H9 (cell line): ENCODE results near the gene TRIO. TPM values are rescaled to one million over a fixed set of nuclear protein-coding genes. Genes with fewer than 3 reads are reported as not detected.

Experiments
- DNase-seq: peaks from one replicate; pipeline ENCODE4 v3.0.0-alpha.2; 2017
- H2AFZ ChIP-seq: one replicate; pipeline ENCODE4 v1.6.1; 2013; ENCODE audit warnings: mild to moderate bottlenecking, low read length, control low read depth, moderate library complexity
- H2AK5ac ChIP-seq: 2 replicates; pipeline ENCODE4 v1.6.1; 2013; ENCODE audit warnings: low read length, control low read depth, mixed read lengths; ENCODE audit not compliant: insufficient read length
- H2BK120ac ChIP-seq: one replicate; pipeline ENCODE4 v1.6.1; 2013; ENCODE audit warnings: low read depth, mild to moderate bottlenecking, low read length, control low read depth, inconsistent platforms; ENCODE audit not compliant: poor library complexity, severe bottlenecking
- H2BK12ac ChIP-seq: 2 replicates; pipeline ENCODE4 v1.6.1; 2013; ENCODE audit warnings: low read length, control low read depth, mixed read lengths, low read depth; ENCODE audit not compliant: insufficient read length
- H2BK15ac ChIP-seq: 2 replicates; pipeline ENCODE4 v1.6.1; 2013; ENCODE audit warnings: low read depth, low read length, control low read depth
- H2BK20ac ChIP-seq: one replicate; pipeline ENCODE4 v1.6.1; 2013; ENCODE audit warnings: low read depth, mild to moderate bottlenecking, low read length, control low read depth, inconsistent platforms; ENCODE audit not compliant: poor library complexity, severe bottlenecking
- H2BK5ac ChIP-seq: 2 replicates; pipeline ENCODE4 v1.6.1; 2013; ENCODE audit warnings: low read length, control low read depth, mixed read lengths; ENCODE audit not compliant: insufficient read length
- H3K14ac ChIP-seq: 2 replicates; pipeline ENCODE4 v1.6.1; 2013; ENCODE audit warnings: low read length, control low read depth; ENCODE audit not compliant: insufficient read depth
- H3K18ac ChIP-seq: 2 replicates; pipeline ENCODE4 v1.6.1; 2013; ENCODE audit warnings: low read depth, mild to moderate bottlenecking, mixed read lengths, low read length, control low read depth; ENCODE audit not compliant: insufficient read length
- H3K23ac ChIP-seq: 2 replicates; pipeline ENCODE4 v1.6.1; 2013; ENCODE audit warnings: low read length, control low read depth, mixed read lengths, low read depth; ENCODE audit not compliant: insufficient read length
- H3K23me2 ChIP-seq: 2 replicates; pipeline ENCODE4 v1.6.1; 2013; ENCODE audit warnings: low read depth, mild to moderate bottlenecking, mixed read lengths, low read length, control low read depth; ENCODE audit not compliant: insufficient read length, poor library complexity, severe bottlenecking
- H3K27ac ChIP-seq: 2 replicates; pipeline ENCODE4 v1.5.1; 2013; ENCODE audit warnings: low read length, control low read depth, mixed read lengths, low read depth; ENCODE audit not compliant: insufficient read length
- H3K27me3 ChIP-seq: 2 replicates; pipeline ENCODE4 v1.6.1; 2013; ENCODE audit warnings: low read length, control low read depth, inconsistent platforms; ENCODE audit not compliant: insufficient read depth
- H3K4ac ChIP-seq: 2 replicates; pipeline ENCODE4 v1.6.1; 2013; ENCODE audit warnings: low read depth, mild to moderate bottlenecking, control low read depth, inconsistent platforms, low read length, moderate library complexity
- H3K4me1 ChIP-seq: 2 replicates; pipeline ENCODE4 v1.6.1; 2013; ENCODE audit warnings: low read length, control low read depth, inconsistent platforms; ENCODE audit not compliant: insufficient read depth
- H3K4me2 ChIP-seq: 2 replicates; pipeline ENCODE4 v1.6.1; 2013; ENCODE audit warnings: low read length, control low read depth, mixed read lengths; ENCODE audit not compliant: insufficient read length, insufficient read depth
- H3K56ac ChIP-seq: 2 replicates; pipeline ENCODE4 v1.6.1; 2013; ENCODE audit warnings: low read depth, mild to moderate bottlenecking, mixed read lengths, low read length, control low read depth; ENCODE audit not compliant: insufficient read length
- H3K79me1 ChIP-seq: 2 replicates; pipeline ENCODE4 v1.6.1; 2013; ENCODE audit warnings: low read depth, mild to moderate bottlenecking, moderate library complexity, low read length, control low read depth, inconsistent platforms; ENCODE audit not compliant: insufficient read depth, poor library complexity, severe bottlenecking
- H3K79me2 ChIP-seq: 2 replicates; pipeline ENCODE4 v1.6.1; 2013; ENCODE audit warnings: low read length, control low read depth, inconsistent platforms; ENCODE audit not compliant: insufficient read depth
- H3K9ac ChIP-seq: 2 replicates; pipeline ENCODE4 v1.6.1; 2013; ENCODE audit warnings: low read length, control low read depth, mixed read lengths; ENCODE audit not compliant: insufficient read length; ENCODE audit errors: extremely low read depth
- H3K9me3 ChIP-seq: one replicate; pipeline ENCODE4 v1.6.1; 2013; ENCODE audit warnings: low read depth, low read length, inconsistent platforms; ENCODE audit not compliant: control insufficient read depth
- H3T11ph ChIP-seq: one replicate; pipeline ENCODE4 v1.6.1; 2013; ENCODE audit warnings: mild to moderate bottlenecking, low read length, control low read depth, inconsistent platforms
- H4K20me1 ChIP-seq: one replicate; pipeline ENCODE4 v1.6.1; 2013; ENCODE audit not compliant: control insufficient read depth, insufficient read length, insufficient read depth
- H4K5ac ChIP-seq: 2 replicates; pipeline ENCODE4 v1.6.1; 2013; ENCODE audit warnings: low read depth, mild to moderate bottlenecking, mixed read lengths, low read length, control low read depth; ENCODE audit not compliant: insufficient read length
- H4K8ac ChIP-seq: replicated peaks from 2 replicates; pipeline ENCODE4 v1.6.1; 2013; ENCODE audit warnings: low read length, control low read depth, mixed read lengths, low read depth; ENCODE audit not compliant: insufficient read length
- H4K91ac ChIP-seq: 2 replicates; pipeline ENCODE4 v1.6.1; 2013; ENCODE audit warnings: low read depth, mild to moderate bottlenecking, moderate library complexity, mixed read lengths, low read length, control low read depth; ENCODE audit not compliant: insufficient read length
- H3K27ac Mint-ChIP-seq, 3 experiments: 2 replicates in 2 of 3; 3 replicates in 1 of 3; pipeline ENCODE4 v1.8.0; 2020 to 2021; ENCODE audit warnings: mixed read lengths in 3 of 3, mild to moderate bottlenecking in 1 of 3, moderate library complexity in 1 of 3
- H3K27me3 Mint-ChIP-seq: 2 replicates; pipeline ENCODE4 v1.8.0; 2021; ENCODE audit warnings: low read depth, mild to moderate bottlenecking, moderate library complexity, mixed read lengths
- H3K36me3 Mint-ChIP-seq, 3 experiments: 2 replicates in 2 of 3; 3 replicates in 1 of 3; pipeline ENCODE4 v1.8.0; 2020 to 2021; ENCODE audit warnings: low read depth in 3 of 3, mixed read lengths in 3 of 3; ENCODE audit not compliant: insufficient read depth in 1 of 3
- H3K4me1 Mint-ChIP-seq, 2 experiments: 2 replicates each; pipeline ENCODE4 v1.8.0; 2020; ENCODE audit warnings: mixed read lengths in 2 of 2
- H3K4me3 Mint-ChIP-seq, 2 experiments: 2 replicates in 1 of 2; 3 replicates in 1 of 2; pipeline ENCODE4 v1.8.0; 2020 to 2021; ENCODE audit warnings: mild to moderate bottlenecking in 2 of 2, mixed read lengths in 2 of 2, moderate library complexity in 1 of 2
- H3K9me3 Mint-ChIP-seq, 2 experiments: 2 replicates in 1 of 2; 3 replicates in 1 of 2; pipeline ENCODE4 v1.8.0; 2020; ENCODE audit warnings: mild to moderate bottlenecking in 2 of 2, mixed read lengths in 2 of 2, moderate library complexity in 1 of 2
- WGBS: extraction: QIAGEN DNeasy Blood & Tissue Kit; methylation state at CpG from one replicate; pipeline ENCODE4 v1.1.7; 2013; ENCODE audit warnings: missing lambda C conversion rate, low lambda C conversion rate, mixed read lengths; ENCODE audit not compliant: insufficient read length; ENCODE audit errors: extremely low coverage; 5-methylcytosine and 5-hydroxymethylcytosine counted together
- total RNA-seq: library from RNA; stranded (reverse); gene quantifications from 2 replicates; pipeline ENCODE4 v1.2.1, GENCODE V29; 2021
- TF ChIP-seq, protein P1 (sequence below): fragments of 200-600 bp; sonication (generic); conservative IDR thresholded peaks from 3 replicates; pipeline ENCODE4 v1.8.0; 2021; ENCODE audit warnings: antibody characterized with exemption, mild to moderate bottlenecking

Gene TRIO
- total RNA-seq, 1 experiment from 2014 or later: 87.8 TPM

DNA sequence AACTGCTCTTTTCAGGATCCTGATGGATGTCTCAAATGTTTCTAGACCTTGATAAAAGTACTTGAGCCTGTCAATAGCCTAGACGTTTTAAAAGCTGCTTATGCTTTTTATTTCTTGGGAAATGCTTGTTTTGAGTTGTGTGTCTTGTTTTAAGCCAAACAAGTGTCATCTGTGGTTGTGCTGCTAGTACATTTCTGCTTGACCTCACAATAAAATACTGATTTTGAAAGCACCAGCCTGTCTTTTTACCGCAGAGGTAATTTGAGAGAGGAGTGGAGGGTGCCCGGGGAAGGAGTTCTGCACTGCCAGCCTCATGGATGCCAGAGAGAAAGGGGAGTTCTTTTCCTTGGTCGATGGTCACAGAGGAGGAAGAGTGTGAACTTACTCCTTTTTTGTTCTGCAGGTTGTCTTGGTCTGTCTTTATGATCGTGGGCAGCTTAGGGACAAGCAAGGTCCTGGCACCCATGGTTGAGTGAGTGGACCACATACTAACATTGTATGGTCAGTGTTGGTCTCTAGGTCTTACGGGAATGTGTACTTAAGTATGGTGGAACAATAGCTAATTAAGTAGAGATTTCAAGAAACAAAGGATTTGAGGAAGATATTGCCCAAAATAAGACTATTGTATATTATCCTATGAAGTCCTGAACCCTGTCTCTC is 61.0 kb downstream of the TRIO start:
- H3K4me1 Mint-ChIP-seq: peaks cover 36 to 37% of the 10 kb centered on the region in 2 experiments
- H3K9me3 Mint-ChIP-seq: no peaks in the 10 kb centered on the region
- no peak overlapping the region for H3K4me3 Mint-ChIP-seq
- Histone ChIP-seq H3K4me1 (peaks cover 2% of the 10 kb centered on the region; the same call in 1 of the 2 replicates), H3K23ac (no peak overlapping the region), H3K9ac (no peak overlapping the region), H3K4ac (no peak overlapping the region), H3K79me1 (no peaks in the 10 kb centered on the region), H3K27ac (no peak overlapping the region), H3K14ac (no peak overlapping the region), H3K4me2 (no peak overlapping the region), H4K91ac (no peak overlapping the region), H2BK12ac (no peak overlapping the region), H4K8ac (no peak overlapping the region), H4K20me1 (no peaks in the 10 kb centered on the region), H2AK5ac (no peak overlapping the region), H3T11ph (no peak overlapping the region), H3K79me2 (peaks cover 19% of the 10 kb centered on the region; the same call in 1 of the 2 replicates), H2BK120ac (no peak overlapping the region), H2BK15ac (no peak overlapping the region), H2BK5ac (no peak overlapping the region), H3K18ac (no peak overlapping the region), H3K56ac (no peak overlapping the region), H2AFZ (no peak overlapping the region), H3K9me3 (no peaks in the 10 kb centered on the region), H3K23me2 (no peaks in the 10 kb centered on the region), H2BK20ac (no peak overlapping the region), H4K5ac (no peak overlapping the region), H3K27me3 (no peaks in the 10 kb centered on the region)
- no peak for DNase-seq
- no CpG with 5 or more reads among the region's 6 CpGs for WGBS
- no peaks in the 10 kb centered on the region for H3K36me3 Mint-ChIP-seq
- TF ChIP-seq, protein P1, sequence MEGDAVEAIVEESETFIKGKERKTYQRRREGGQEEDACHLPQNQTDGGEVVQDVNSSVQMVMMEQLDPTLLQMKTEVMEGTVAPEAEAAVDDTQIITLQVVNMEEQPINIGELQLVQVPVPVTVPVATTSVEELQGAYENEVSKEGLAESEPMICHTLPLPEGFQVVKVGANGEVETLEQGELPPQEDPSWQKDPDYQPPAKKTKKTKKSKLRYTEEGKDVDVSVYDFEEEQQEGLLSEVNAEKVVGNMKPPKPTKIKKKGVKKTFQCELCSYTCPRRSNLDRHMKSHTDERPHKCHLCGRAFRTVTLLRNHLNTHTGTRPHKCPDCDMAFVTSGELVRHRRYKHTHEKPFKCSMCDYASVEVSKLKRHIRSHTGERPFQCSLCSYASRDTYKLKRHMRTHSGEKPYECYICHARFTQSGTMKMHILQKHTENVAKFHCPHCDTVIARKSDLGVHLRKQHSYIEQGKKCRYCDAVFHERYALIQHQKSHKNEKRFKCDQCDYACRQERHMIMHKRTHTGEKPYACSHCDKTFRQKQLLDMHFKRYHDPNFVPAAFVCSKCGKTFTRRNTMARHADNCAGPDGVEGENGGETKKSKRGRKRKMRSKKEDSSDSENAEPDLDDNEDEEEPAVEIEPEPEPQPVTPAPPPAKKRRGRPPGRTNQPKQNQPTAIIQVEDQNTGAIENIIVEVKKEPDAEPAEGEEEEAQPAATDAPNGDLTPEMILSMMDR: no peak
- peak overlapping the region; percentile 14 to 57 (median 27); a peak in 5 of 7 replicates for H3K27ac Mint-ChIP-seq
- H3K27me3 Mint-ChIP-seq: no peaks in the 10 kb centered on the region
